HCT116 (cell line): ENCODE results near the gene USP21. TPM values are rescaled to one million over a fixed set of nuclear protein-coding genes. Genes with fewer than 3 reads are reported as not detected.

Experiments
- ATAC-seq: fragments of 200-7000 bp; cut with Tn5 transposase; 2 replicates; pipeline ENCODE4 v1.9.1; 2020; ENCODE audit warnings: mild to moderate bottlenecking, moderate library complexity
- BruUV-seq: library from RNA; stranded (reverse); fragments of 400-500 nt; replicated peaks from 2 replicates; lab custom pipeline; 2021; lab: Mats Ljungman, UMichigan
- CTCF ChIA-PET: fragments of 300-600 bp; sonication (Branson Sonifier 250); formaldehyde crosslinking; loops from one replicate; lab custom pipeline; 2021; ENCODE audit warnings: antibody characterized with exemption; lab: Charles Lee
- POLR2A ChIA-PET: fragments of 300-600, 350-600 bp; sonication (Branson Sonifier 250); formaldehyde crosslinking; loops from one replicate; lab custom pipeline; 2021; ENCODE audit warnings: antibody characterized with exemption; lab: Charles Lee
- RAD21 ChIA-PET, 2 experiments: fragments of 300-600 bp; sonication (Branson Sonifier 250); formaldehyde crosslinking; loops; one replicate each; lab custom pipeline; 2023; ENCODE audit warnings: low total read pairs in 2 of 2; ENCODE audit not compliant: uncharacterized antibody in 2 of 2, unreplicated experiment in 2 of 2, low non-redundant PET in 1 of 2; lab: Charles Lee
- DNase-seq: peaks from one replicate; pipeline ENCODE4 v3.0.0-alpha.2; 2010; ENCODE audit warnings: low read depth, low spot score
- H2AFZ ChIP-seq: fragments of 200-600 bp; shearing (Covaris generic), sonication (generic); 2 replicates; pipeline ENCODE4 v1.6.1; 2017; ENCODE audit warnings: low read depth, mixed run types, mixed read lengths, antibody characterized with exemption, low read length; ENCODE audit not compliant: poor library complexity, severe bottlenecking
- H3K27ac ChIP-seq: 2 replicates; pipeline ENCODE4 v1.5.1; 2012; ENCODE audit warnings: low read depth, low read length
- H3K27me3 ChIP-seq: fragments of 200-600 bp; sonication (generic); 2 replicates; pipeline ENCODE4 v1.6.1; 2016; ENCODE audit warnings: mixed run types, low read length, mixed read lengths; ENCODE audit not compliant: insufficient read depth
- H3K36me3 ChIP-seq, 2 experiments: fragments of 200-500 bp in 1 of 2; fragments of 200-600 bp in 1 of 2; sonication (Bioruptor generic) in 1 of 2; sonication (generic) in 1 of 2; 2 replicates each; pipeline versions ENCODE4 v1.5.1 to v1.6.1; 2014 to 2016; ENCODE audit warnings: low read length in 2 of 2, inconsistent platforms in 1 of 2, mixed read lengths in 1 of 2, mixed run types in 1 of 2; ENCODE audit not compliant: insufficient read depth in 2 of 2, control insufficient read depth in 1 of 2
- H3K4me1 ChIP-seq, 2 experiments: fragments of 200-600 bp in 1 of 2; sonication (generic) in 1 of 2; 2 replicates each; pipeline versions ENCODE4 v1.5.1 to v1.6.1; 2012 to 2017; ENCODE audit warnings: low read length in 2 of 2, inconsistent platforms in 1 of 2, mild to moderate bottlenecking in 1 of 2, mixed read lengths in 1 of 2, mixed run types in 1 of 2, moderate library complexity in 1 of 2; ENCODE audit not compliant: insufficient read depth in 2 of 2, control insufficient read depth in 1 of 2
- H3K4me2 ChIP-seq: fragments of 200-600 bp; sonication (generic); 2 replicates; pipeline ENCODE4 v1.6.1; 2017; ENCODE audit warnings: mixed run types, low read length, mixed read lengths
- H3K4me3 ChIP-seq, 2 experiments: fragments of 200-600 bp in 1 of 2; sonication (generic) in 1 of 2; replicated peaks in 1 of 2; 2 replicates each; pipeline ENCODE4 v1.5.1; 2011 to 2016; ENCODE audit warnings: low read length in 2 of 2, control low read depth in 1 of 2, low read depth in 1 of 2, mild to moderate bottlenecking in 1 of 2, mixed read lengths in 1 of 2, mixed run types in 1 of 2
- H3K79me2 ChIP-seq: fragments of 200-600 bp; sonication (generic); 2 replicates; pipeline ENCODE4 v1.6.1; 2017; ENCODE audit warnings: mild to moderate bottlenecking, mixed run types, low read length, moderate library complexity, mixed read lengths; ENCODE audit not compliant: insufficient read depth
- H3K9ac ChIP-seq: fragments of 200-600 bp; sonication (generic); 2 replicates; pipeline ENCODE4 v1.6.1; 2016; ENCODE audit warnings: low read length, mixed read lengths
- H3K9me2 ChIP-seq: fragments of 200-600 bp; sonication (generic), shearing (Covaris generic); 2 replicates; pipeline ENCODE4 v1.6.1; 2017; ENCODE audit warnings: mixed run types, mild to moderate bottlenecking, moderate library complexity; ENCODE audit not compliant: insufficient read depth
- H3K9me3 ChIP-seq, 2 experiments: fragments of 200-500 bp in 1 of 2; fragments of 200-600 bp in 1 of 2; sonication (Bioruptor generic) in 1 of 2; sonication (generic) in 1 of 2; 2 replicates each; pipeline ENCODE4 v1.6.1; 2014 to 2017; ENCODE audit warnings: low read length in 2 of 2, mixed read lengths in 2 of 2, inconsistent platforms in 1 of 2, low read depth in 1 of 2, mild to moderate bottlenecking in 1 of 2, mixed run types in 1 of 2, moderate library complexity in 1 of 2; ENCODE audit not compliant: control insufficient read depth in 1 of 2, insufficient read depth in 1 of 2
- H4K20me1 ChIP-seq: fragments of 200-600 bp; sonication (generic), shearing (Covaris generic); 2 replicates; pipeline ENCODE4 v1.6.1; 2017; ENCODE audit warnings: mixed run types, mild to moderate bottlenecking, moderate library complexity; ENCODE audit not compliant: insufficient read depth
- CEBPB ChIP-seq: IDR thresholded peaks from 2 replicates; pipeline ENCODE4 v1.6.1; 2012; ENCODE audit warnings: low read depth
- CTCF ChIP-seq, 3 experiments: fragments of 200-600 bp in 1 of 3; sonication (generic) in 1 of 3; IDR thresholded peaks in 2 of 3; conservative IDR thresholded peaks in 1 of 3; 2 replicates each; pipeline ENCODE4 v1.5.1; 2012 to 2017; ENCODE audit warnings: low read depth in 2 of 3, low read length in 2 of 3, antibody characterized with exemption in 1 of 3, borderline replicate concordance in 1 of 3, control low read depth in 1 of 3, mild to moderate bottlenecking in 1 of 3, mixed read lengths in 1 of 3, mixed run types in 1 of 3, moderate library complexity in 1 of 3; ENCODE audit not compliant: insufficient read depth in 1 of 3
- EGR1 ChIP-seq: IDR thresholded peaks from 2 replicates; pipeline ENCODE4 v1.6.1; 2012; ENCODE audit warnings: low read depth
- EZH2 ChIP-seq: fragments of 200-600 bp; sonication (generic); IDR thresholded peaks from 2 replicates; pipeline ENCODE4 v1.6.1; 2017; ENCODE audit warnings: antibody characterized with exemption, mixed run types
- EZH2phosphoT487 ChIP-seq: fragments of 200-600 bp; IDR thresholded peaks from 2 replicates; pipeline ENCODE4 v1.6.1; 2018; ENCODE audit warnings: antibody characterized with exemption, borderline replicate concordance
- JUND ChIP-seq: IDR thresholded peaks from 2 replicates; pipeline ENCODE4 v1.6.1; 2012
- MAX ChIP-seq: IDR thresholded peaks from 2 replicates; pipeline ENCODE4 v1.6.1; 2012
- POLR2A ChIP-seq: IDR thresholded peaks from 2 replicates; pipeline ENCODE4 v1.7.0; 2011; ENCODE audit warnings: borderline replicate concordance; ENCODE audit not compliant: insufficient read depth, insufficient read length; ENCODE audit errors: extremely low read depth
- POLR2AphosphoS5 ChIP-seq: IDR thresholded peaks from 2 replicates; pipeline ENCODE4 v1.6.1; 2011; ENCODE audit warnings: mild to moderate bottlenecking, low read depth, low read length, moderate library complexity
- RAD21 ChIP-seq: IDR thresholded peaks from 2 replicates; pipeline ENCODE4 v1.6.1; 2012; ENCODE audit warnings: low read depth, mild to moderate bottlenecking
- SIN3A ChIP-seq: IDR thresholded peaks from 2 replicates; pipeline ENCODE4 v1.6.1; 2012; ENCODE audit warnings: low read depth
- SP1 ChIP-seq: IDR thresholded peaks from 2 replicates; pipeline ENCODE4 v1.6.1; 2012; ENCODE audit warnings: low read depth
- TCF7L2 ChIP-seq: IDR thresholded peaks from 2 replicates; pipeline ENCODE4 v1.7.0; 2011; ENCODE audit warnings: borderline replicate concordance, inconsistent platforms; ENCODE audit not compliant: insufficient read depth, insufficient read length; ENCODE audit errors: extremely low read depth
- ZBTB33 ChIP-seq: IDR thresholded peaks from 2 replicates; pipeline ENCODE4 v1.6.1; 2011; ENCODE audit warnings: mild to moderate bottlenecking, low read length, moderate library complexity; ENCODE audit not compliant: insufficient replicate concordance; ENCODE audit errors: extremely low read depth
- ZNF274 ChIP-seq: fragments of 200-500 bp; sonication (Bioruptor generic); IDR thresholded peaks from 2 replicates; pipeline ENCODE4 v1.6.1; 2014; ENCODE audit warnings: mild to moderate bottlenecking, low read depth, low read length, inconsistent platforms
- intact Hi-C: fragments of 100-400 bp; cut with micrococcal nuclease; formaldehyde crosslinking; loops from 2 replicates; pipeline ENCODE4 v1.10.0; 2022
- total RNA-seq: library from RNA; stranded (reverse); gene quantifications from one replicate; pipeline ENCODE4 v1.2.1, GENCODE V29; 2021; ENCODE audit not compliant: unreplicated experiment

The USP21 gene
- total RNA-seq, 1 experiment from 2014 or later: 22.1 TPM

GRCh38 chr1:161139766-161140165 lies 19.5 kb upstream of the USP21 start:
- Histone ChIP-seq H3K36me3 (no peaks in the 10 kb centered on the region), H3K4me3 (no peak overlapping the region), H3K27ac (no peak overlapping the region), H3K4me1 (no peaks in the 10 kb centered on the region), H3K9me2 (no peaks in the 10 kb centered on the region), H4K20me1 (no peaks in the 10 kb centered on the region), H3K9ac (no peak overlapping the region), H3K79me2 (no peaks in the 10 kb centered on the region; the same call in 1 of the 2 replicates), H2AFZ (no peak overlapping the region), H3K4me2 (no peak overlapping the region), H3K9me3 (no peaks in the 10 kb centered on the region), H3K27me3 (no peaks in the 10 kb centered on the region)
- no TSS peak for BruUV-seq
- ATAC-seq (peak; percentile 76), DNase-seq (no peak)
- ChIA-PET RAD21 (interaction anchor here in 1 of 2 experiments (0.5 kb wide), 1 partner anchor 107 kb away, joined by 5 read pairs; no protein-coding TSS in a partner anchor), POLR2A (no interaction called here), CTCF (interaction anchor here (0.6 to 0.9 kb wide), 2 partner anchors 35 to 68 kb away, joined by 3 read pairs; no protein-coding TSS in a partner anchor)
- intact Hi-C loops: loop anchor here (1.0 to 10.0 kb wide), 4 partner anchors 142 to 462 kb away; no protein-coding TSS in a partner anchor
- TF ChIP-seq CEBPB: no peak
- TF ChIP-seq CTCF (IDR thresholded peaks at IDR 0.05 in 2 of 3, conservative IDR thresholded peaks at IDR 0.05 in 1 of 3; ENCODE audit: borderline replicate concordance in 1 of 3, insufficient read depth in 1 of 3, low read depth in 2 of 3, low read length in 2 of 3): peak; percentile 52 to 81 (median 52)
- peak; percentile 82 for TF ChIP-seq RAD21

- intact Hi-C loops: loop anchor here (5.0 to 10.0 kb wide), 2 partner anchors 416 to 464 kb away; no protein-coding TSS in a partner anchor
- no peak overlapping the region for H3K9ac ChIP-seq
- no peak for TF ChIP-seq EZH2
- TF ChIP-seq TCF7L2: no peak
- TF ChIP-seq ZBTB33: no peak
- no peak for TF ChIP-seq POLR2AphosphoS5
- TF ChIP-seq SP1: no peak
- no peak for TF ChIP-seq EZH2phosphoT487
- no peak for TF ChIP-seq SIN3A
- TF ChIP-seq JUND: no peak
- no peak for TF ChIP-seq ZNF274
- TF ChIP-seq POLR2A: no peak
- no peak for TF ChIP-seq EGR1
- TF ChIP-seq MAX: no peak
- no peak for TF ChIP-seq CEBPB
Measured at GRCh38 chr1:161140755-161141400, 18.4 kb upstream of the USP21 start.

More at GRCh38 chr1:161140755-161141400, 18.4 kb upstream of the USP21 start:
- ATAC-seq: no peak
- Histone ChIP-seq H3K4me1 (no peaks in the 10 kb centered on the region), H3K27me3 (no peaks in the 10 kb centered on the region), H3K79me2 (no peaks in the 10 kb centered on the region), H2AFZ (no peak overlapping the region), H3K9me2 (no peaks in the 10 kb centered on the region), H3K9me3 (no peaks in the 10 kb centered on the region), H3K36me3 (no peaks in the 10 kb centered on the region), H3K4me3 (no peak overlapping the region), H3K4me2 (no peak overlapping the region), H3K27ac (no peak overlapping the region), H4K20me1 (no peaks in the 10 kb centered on the region)
- BruUV-seq: no TSS peak
- CTCF ChIA-PET: interaction anchor here (0.7 to 0.9 kb wide), 2 partner anchors 36 to 69 kb away, joined by 3 read pairs; no protein-coding TSS in a partner anchor
- no peak for DNase-seq
- RAD21 ChIA-PET: interaction anchor here in 1 of 2 experiments (0.6 kb wide), 1 partner anchor 40 kb away, joined by 4 read pairs; no protein-coding TSS in a partner anchor
- POLR2A ChIA-PET: interaction anchor here (1.5 kb wide), 1 partner anchor 13 kb away, joined by 3 read pairs; no protein-coding TSS in a partner anchor
